NCI-H1417 treated with DMSO at 0.1 percent for 48 hours (cell line): ENCODE measurements around the gene S100A12.

Experiments
- DNase-seq: peaks from one replicate; lab custom pipeline; 2025; lab: John Stamatoyannopoulos, UW

S100A12 gene

DNA sequence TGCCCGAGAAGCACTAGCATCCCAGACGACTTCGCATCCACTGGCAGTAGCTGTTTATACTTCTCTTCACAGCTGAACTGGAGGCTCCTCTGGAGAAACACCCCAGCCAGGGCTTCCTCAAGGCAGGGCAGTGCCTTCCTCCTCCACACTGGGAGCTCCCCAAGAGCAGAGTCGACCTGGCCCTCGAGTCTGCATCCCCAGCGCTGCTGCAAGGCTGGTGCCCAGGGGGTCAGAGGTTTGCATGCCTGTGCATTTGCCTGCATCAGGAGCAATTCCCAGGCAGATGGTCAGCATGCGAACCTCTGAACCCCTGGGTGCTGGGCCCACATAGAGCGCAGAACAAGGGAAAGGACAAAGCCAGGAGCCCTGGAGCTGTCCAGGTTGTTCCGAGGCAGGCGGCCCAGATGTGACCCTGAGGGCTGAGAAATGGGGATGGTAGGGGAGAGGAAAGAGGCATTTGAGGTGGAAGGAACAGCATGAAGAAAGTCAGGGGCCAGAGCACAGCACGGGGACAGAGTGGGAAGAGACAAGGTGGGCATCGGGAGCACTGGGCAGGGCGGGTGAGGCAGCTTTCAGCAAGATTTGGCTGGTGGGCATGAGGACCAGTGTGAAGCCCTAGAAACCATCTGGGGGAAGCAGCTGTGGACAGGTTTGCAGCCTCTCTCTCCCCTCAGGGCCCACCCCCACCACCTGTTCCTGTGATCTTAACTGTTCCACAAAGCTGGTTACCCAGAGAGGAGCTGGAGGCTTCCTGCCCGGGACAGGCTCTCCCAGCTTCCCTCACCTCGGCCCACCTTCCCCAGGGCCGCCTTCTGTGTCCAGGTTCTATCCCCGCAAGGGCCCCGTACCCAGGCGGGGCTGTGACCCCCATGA, 21.9 kb upstream of the S100A12 start:
- DNase-seq: no peak

DNA sequence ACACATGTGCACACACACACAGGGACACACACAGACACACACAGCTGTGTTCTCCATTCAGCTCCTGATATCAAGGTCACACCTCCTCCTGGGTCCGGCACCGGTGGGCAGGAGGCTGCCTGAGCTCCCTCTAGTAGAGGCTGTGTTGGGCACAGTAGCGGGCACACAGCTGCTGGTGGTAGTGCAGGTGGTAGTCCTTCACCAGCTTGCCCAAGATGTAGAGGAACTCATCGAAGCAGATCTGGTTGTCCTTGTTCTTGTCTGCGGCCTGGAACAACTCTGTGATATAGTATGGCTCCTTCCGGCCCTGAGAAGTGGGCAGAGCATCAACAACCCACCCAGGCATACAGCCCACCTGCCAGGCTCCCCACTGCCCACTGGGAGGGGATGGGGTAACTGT, 21.0 kb upstream of the S100A12 start:
- no peak for DNase-seq

DNA sequence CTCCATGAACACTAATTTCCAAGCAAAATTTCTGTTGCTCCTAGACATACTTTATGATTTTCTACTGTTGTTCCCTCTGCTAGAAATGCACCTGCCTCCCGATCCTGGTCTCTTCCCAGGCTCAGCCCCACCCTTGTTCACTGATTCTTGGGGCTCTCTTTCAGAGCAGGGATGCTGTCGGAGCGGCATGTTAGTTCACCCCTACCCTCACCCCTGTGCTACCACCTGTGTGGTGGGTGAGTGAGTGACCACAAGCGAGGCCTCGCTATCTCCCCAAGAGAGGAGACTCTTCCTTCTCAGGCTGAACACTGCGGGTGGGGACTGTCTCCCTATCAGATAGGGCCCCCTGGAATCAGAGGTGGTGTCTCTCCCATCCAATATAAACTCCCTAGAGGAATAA, 20.4 kb upstream of the S100A12 start:
- no peak for DNase-seq

DNA sequence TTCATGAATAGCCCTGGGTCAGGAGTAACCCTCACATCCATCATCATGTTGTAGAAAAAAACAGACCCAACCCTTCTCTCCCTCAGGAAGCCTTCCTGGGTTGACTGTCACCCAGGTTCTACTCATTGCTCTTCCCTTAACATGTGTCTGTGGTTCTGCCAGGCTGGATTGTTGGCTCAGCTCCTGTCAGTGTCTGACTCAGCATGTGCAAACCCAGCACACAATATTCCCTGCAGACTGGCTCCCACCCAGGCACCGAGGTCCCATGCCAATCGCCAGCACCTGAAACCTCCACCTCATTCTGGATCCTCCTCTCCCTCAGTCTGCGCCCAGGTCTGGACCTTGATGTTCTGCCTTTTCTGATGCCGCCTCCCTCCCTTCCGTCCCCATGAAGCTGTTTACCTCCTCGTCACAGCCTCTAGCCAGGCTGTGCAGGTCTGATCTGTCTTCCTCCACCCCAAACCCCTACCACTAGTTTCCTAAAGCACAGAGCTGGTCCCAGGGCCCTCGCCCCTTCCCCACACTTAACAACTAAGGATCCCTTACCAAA, 19.8 kb upstream of the S100A12 start:
- DNase-seq: no peak

DNA sequence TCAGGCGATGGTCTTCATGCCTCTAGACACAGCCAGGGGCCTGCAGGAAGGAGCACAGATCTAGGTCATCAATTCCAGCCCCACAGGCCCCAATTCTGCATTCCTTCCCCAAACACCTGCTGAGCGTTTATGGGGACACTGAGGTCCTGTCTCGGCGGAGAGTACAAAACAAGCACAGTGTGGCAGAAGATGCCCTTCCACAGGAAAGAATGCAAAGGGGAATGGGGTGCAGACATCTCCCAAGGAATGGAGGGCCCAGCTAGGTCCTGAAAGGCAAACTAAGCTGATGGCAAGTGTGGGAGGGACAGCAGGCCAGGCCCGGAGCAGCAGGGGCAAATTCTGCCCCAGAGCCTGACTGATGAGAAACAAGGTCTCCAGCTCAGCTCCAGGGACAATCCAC, 19.0 kb upstream of the S100A12 start:
- no peak for DNase-seq

DNA sequence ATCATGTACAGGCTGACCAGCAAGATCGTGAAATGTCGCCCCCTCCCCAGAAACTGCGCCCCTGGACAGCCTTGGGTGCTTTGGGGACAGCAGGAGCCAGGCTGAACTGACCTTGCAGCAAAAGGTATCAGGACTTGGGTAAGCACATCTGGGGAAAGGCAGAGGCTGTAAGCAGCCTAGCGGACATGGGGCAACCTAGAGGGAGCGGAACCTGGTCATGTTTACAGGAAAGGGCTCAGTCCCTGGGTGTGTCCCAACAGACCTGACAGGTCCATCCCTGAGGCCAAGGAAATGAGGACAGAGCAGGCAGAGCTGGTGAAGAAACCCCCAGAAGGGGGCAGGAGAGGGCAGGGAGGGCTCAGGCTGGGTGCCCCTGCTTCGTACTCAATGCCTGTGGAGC, 18.5 kb upstream of the S100A12 start:
- DNase-seq: no peak

DNA sequence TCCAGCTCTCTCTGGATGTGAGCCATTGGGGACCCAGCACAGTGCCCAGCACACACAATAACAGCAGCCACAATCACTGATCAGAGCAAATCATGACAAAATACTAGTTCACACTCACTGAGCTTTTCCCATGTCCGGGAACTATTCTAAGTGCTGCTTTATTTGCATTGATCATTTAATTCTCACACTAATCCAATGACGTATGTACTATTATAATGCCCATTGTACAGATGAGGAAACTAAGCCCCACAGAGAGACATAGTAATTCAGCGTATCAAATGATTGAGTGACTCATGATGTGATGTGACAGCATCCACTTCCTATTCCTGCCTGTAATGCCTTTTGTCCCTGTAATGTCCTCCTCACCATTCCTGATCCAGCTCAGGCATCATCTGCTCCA, 17.4 kb upstream of the S100A12 start:
- DNase-seq: no peak

DNA sequence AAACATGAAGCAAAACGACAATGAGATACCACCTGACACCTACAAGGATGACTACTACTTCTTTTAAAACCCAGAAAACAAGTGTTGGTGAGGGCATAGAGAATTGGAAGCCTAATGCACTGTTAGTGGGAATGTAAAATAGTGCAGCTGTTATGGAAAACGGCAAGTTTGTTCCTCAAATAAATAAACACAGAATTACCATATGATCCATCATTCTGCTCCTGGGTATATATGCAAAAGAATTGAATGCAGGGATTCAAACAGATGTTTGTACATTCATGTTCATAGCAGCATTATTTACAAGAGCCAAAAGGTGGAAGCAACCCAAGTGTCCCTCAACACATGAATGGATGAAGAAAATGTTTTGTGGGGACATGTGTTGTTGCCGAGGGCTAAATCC, 16.8 kb upstream of the S100A12 start:
- no peak for DNase-seq

DNA sequence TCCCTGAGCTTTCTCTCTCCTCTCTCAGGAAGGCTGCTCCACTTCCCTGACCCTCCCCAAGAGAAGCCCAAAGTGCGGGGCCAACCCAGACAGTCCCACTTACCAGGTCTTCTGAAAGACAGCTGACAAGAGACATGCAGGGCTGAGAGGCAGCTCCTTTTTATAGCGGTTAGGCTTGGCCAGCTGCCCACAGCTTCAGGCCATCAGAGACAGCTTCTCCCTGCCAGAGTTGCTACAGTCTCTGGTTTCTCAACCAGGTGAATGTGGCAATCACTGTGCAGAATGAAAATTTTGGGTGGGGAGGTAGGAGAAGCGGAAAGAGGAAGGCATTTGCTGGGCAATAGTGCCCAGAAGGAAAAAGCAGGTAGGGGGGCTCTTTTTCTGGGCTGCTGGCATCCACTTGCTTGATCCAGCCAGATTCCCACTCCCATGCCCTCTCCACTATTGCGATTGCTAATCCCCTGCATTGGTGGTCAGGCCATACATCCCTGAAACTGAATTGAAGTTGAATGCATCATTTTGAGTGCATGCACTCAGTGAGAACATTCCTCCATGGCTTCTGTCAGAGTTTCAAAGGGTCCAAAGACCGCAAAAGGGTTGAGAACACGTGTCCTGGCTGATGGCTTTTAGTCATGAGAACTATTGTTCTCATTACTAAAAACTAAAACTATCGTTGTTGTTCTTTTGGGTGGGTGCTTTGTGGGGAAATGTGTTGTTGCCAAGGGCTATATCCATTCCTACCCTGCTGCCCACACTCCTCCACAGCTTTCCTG, 15.7 kb upstream of the S100A12 start, which contains the start of gene S100A8:
Gene S100A8, minus strand, starts transcription at position 136 of the 773 bp plus-strand sequence. CDS start 538 bp downstream, outside the sequence.
- no peak for DNase-seq

DNA sequence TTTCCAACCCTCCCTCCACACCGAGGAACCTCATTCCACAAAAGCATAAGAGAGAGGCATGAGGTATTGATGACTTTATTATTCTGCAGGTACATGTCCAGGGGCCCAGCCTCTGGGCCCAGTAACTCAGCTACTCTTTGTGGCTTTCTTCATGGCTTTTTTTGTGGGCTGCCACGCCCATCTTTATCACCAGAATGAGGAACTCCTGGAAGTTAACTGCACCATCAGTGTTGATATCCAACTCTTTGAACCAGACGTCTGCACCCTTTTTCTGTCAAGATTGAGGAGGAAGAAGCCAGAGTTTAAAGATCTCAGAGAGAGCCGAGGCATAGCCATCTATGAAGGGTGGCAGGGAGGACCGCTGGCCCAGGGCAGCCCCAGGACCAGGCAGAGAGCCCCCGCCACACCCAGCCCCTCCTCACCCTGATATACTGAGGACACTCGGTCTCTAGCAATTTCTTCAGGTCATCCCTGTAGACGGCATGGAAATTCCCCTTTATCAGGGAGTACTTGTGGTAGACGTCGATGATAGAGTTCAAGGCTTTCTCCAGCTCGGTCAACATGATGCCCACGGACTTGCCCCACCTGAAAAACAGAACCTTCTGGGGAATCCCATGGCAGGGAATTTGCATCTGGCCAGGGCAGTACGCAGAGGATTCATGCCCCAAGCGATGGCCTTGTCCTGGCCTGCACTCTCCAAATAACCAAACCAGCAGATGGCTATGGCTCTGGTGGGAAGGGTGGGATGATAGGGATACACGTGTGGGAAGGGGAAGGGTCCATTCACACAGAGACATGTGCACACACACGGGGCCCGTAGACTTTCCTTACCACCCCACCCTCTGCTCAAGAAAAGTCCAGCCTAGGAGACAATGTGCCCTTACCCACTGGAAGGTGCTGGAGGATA, 14.8 kb upstream of the S100A12 start:
- DNase-seq: no peak

DNA sequence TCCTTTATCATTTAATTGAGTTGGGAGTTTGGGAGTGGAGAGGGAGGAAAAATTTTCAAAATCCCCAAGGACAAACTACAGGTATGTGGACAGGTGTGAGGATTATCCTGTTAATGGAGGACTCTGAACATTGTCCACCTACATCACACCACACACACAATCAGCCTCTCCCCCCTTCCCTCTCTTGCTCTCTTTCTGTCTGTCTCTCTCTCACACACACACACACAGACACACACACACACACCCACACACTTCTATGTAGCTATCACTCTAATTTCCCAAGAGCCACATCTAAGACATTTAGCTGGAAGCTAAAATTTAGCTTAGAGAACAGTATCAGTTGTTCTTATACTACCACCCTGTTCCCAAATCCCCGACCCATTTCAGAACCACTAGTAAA, 14.0 kb upstream of the S100A12 start:
- DNase-seq: no peak

DNA sequence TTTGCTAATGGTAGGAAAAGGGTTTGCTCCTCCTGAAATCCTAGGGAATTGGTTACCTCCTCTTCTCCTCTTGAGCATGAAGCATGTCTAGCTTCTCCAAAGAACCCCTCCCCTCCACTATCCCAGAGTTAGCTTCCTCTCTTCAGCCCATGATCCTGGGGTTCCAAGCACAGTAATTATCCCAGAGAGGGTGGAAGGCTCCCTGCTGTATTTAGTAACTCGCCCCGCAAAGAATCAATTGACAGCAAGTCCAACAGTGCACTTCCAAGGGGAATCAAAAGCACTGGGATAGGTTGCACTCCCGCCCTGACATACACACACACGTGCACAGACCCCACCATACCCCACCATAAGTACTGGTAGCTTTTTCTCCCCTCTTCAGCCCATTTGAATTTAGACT, 12.4 kb upstream of the S100A12 start:
- DNase-seq: no peak

DNA sequence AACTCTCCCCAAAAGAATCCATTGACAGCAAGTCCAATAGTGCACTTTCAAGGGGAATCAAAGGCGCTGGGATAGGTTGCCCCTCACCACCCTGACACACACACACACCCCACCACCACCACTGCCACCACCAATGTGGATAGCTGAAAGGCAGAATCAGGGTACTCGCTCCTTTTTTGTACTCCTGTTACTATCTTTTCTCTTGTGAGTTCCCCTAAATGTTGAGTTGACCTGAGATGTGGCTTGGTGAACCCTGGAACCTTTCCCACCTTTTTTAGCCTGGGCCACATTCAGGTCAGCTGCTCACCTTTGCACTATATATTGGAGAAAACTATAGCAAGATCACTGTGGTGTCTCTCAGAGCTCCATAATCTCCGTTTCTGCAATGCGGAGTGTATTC, 11.6 kb upstream of the S100A12 start:
- DNase-seq: no peak

DNA sequence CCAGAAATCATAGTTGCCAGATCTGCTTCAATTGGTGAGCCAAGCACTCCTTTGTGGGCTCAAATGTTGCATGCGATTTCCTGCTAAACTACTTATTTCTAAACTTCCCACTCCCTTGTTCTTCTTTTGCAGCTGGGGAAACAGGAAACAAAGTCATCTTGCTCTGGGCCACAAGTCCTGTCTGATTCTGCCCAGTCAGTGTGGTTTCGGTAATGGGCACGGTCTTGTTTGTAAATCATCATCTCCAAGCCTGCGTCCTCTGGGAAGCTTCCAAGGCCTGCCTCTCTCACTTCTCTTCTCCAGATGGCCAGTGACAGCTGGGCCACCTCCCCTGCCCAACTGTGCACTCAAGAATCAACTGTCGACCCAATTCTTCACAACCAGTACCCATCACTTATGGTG, 11.1 kb upstream of the S100A12 start:
- DNase-seq: no peak

DNA sequence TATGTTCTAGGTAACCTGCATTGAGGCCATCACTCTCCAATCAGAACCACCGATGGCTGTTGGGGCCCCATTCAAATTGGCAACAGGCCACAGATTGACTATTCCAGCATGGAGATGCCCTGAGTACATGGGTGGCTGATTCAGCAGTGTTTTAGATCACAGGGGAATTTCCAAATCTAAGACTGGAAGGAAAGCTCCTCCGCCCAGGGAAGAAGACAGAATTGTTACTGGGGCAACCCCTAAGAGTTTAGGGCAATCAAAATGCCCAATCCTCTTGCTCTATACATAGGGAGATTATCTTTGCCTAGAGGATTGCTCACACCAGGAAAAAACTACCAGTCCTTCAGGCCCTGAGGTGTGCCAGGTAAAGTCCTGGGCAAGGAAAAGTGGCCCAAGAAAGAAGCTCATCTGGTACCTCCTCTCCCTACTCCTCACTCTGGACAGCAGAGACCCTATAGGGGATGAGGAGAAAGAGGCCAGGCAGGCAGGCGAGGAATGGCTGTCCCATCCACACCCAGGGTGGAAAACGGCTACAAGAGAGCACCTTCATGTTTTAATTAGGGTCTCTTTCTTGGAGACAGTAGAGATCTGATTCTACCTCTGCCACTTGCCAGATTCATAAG, 9.6 kb upstream of the S100A12 start:
- no peak for DNase-seq

DNA sequence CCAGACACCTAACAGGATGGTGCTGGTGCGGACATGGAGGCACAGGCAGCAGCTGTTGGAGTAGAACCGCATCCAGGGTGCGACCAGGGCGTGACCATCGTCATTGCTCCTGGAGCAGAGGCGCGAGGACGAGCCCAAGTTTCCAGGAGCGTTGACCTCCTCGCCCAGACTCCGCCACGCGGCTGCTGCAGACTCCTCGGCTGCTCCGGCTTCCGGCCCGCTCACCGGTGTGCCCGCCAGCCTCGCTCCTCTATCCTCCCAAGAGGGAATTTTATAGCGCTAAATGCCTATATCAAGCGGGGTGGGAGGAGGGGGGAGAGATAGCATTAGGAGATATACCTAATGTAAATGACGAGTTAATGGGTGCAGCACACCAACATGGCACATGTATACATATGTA, 5.3 kb upstream of the S100A12 start:
- DNase-seq: no peak

DNA sequence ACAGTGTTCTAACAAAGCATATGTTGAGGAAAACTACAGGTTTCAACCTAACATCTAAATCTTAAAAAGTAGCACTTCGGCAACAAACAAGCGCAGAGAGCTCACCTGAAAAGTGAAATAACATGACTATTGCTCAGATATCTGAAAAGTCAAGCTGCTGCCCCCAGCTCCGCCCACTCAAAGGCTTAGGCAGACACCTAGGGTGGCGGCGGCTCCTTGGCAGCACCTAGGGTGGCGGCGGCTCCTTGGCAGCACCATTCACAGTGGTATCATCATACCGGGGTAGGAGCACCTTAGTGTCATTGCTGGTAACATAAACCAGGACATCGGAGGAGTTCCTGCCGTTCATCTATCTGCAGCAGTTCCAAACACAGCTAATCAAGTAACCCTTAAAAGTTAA, 4.2 kb upstream of the S100A12 start:
- no peak for DNase-seq

DNA sequence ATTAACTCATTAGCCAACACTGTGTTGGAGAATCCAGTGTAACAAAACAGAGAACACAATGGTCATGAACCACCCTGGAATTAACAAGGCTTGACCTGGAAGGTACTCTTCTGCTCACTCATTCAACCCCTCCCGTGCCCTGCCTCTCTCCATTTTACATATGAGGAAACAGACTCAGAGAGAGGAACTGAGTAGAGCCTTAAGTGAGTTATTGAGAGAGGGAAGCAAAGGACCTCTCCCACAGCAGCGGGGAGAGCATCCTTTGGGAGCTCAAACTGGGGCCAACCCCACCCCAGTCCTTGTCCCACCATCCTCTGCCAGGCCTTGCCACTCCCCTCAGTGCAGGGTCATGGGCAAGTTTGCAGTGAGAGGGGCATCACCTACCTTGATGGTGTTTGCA, 1.4 kb downstream of the S100A12 start:
- DNase-seq: no peak

DNA sequence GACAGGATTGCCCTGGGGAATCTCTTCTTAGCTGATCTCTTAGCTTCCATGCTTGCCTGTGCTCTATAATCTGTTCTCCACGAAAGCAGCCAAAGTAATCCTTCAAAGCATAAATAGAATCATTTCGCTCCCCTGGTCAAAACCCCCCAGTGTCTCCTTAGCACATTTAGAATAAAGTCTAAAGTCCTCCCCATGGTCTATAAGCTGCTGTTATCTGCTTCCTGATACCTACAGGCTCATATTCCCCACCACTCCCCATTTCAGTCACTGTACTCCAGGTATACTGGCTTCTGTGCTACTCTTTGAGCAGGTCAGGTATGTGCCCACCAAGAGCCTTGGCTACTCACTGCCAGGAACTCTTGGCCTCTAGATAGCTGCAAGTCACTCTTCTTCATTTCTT, 2.9 kb downstream of the S100A12 start:
- DNase-seq: no peak

DNA sequence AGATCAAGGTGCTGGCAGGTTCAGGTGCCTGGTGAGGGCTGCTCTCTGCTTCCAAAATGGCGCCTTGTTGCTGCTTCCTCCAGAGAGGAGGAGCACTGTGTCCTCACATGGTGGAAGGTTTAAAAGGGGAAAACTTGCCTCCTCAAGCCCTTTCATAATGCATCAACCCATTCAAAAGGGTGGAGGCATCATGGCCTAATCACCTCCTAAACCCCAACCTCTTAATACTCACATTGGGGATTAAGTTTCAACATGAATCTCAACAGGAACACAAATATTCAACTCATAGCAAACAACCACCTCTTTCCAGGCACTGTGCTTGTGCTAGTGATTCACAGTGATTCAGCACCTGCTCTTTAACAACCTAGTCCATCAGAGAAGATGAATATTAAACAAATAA, 4.2 kb downstream of the S100A12 start:
- no peak for DNase-seq

DNA sequence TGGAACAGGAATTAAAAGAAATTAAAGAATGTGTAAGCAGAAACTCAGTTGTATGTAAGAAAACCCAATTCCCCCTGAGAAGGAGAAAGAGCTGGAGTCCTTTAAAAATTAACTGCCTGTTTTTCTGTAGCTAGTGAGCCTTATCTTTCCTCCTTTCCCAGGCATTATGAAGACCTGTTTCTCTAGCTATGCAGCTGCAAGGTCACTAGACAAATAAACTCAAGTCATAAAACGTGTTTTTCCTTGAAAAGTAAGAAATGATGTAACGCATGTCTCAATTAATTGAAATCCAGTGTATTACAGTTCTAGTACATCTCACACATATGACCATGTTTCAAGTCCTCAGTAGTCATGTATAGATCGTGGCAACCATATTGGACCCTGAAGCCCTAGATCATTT, 5.3 kb downstream of the S100A12 start:
- no peak for DNase-seq

DNA sequence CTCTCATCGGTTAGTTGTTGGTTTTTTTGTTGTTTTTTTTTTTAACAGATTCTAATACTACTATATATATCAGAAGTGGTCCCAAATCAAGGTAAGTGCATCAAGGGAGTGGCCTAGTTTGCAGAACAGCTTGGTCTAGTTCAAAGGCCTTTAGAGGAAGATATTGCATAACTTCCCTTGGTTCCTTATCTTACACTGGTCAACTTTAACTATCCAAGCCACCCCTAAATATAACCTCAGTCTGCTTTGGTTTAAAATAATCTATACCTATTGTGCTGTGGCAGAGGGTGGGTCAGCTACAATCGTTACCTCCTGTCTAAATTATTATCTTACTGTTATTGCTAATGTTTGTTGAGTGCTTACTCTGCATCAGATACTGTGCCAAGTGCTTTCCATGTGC, 6.9 kb downstream of the S100A12 start:
- no peak for DNase-seq
